RWPE2 (cell line): ENCODE results near the gene ASB2.

Source experiments
- ATAC-seq: fragments of 200-7000 bp; cut with Tn5 transposase; 3 replicates; pipeline ENCODE4 v1.9.1; 2021; ENCODE audit warnings: low read depth
- DNase-seq: peaks from one replicate; pipeline ENCODE4 v3.0.0-alpha.2; 2020; ENCODE audit warnings: low spot score
- H3K27ac ChIP-seq: fragments of 450-650 bp; 2 replicates; pipeline ENCODE4 v1.5.1; 2017; ENCODE audit warnings: mild to moderate bottlenecking; ENCODE audit not compliant: poor library complexity, severe bottlenecking
- H3K27me3 ChIP-seq: fragments of 250-450 bp; sonication (Bioruptor Pico); 2 replicates; pipeline ENCODE4 v1.5.1; 2021; ENCODE audit warnings: mild to moderate bottlenecking, moderate library complexity; ENCODE audit not compliant: insufficient read depth, poor library complexity, severe bottlenecking
- H3K36me3 ChIP-seq: fragments of 250-450 bp; sonication (Bioruptor Pico); 2 replicates; pipeline ENCODE4 v1.5.1; 2020; ENCODE audit warnings: low read depth, mild to moderate bottlenecking, moderate library complexity
- H3K4me1 ChIP-seq: fragments of 250-450 bp; sonication (Bioruptor Pico); 2 replicates; pipeline ENCODE4 v1.5.1; 2021; ENCODE audit warnings: mild to moderate bottlenecking, moderate library complexity; ENCODE audit not compliant: insufficient read depth, poor library complexity, severe bottlenecking
- H3K4me3 ChIP-seq: fragments of 250-450 bp; sonication (Bioruptor Pico); 2 replicates; pipeline ENCODE4 v1.5.1; 2021; ENCODE audit warnings: mild to moderate bottlenecking, moderate library complexity; ENCODE audit not compliant: severe bottlenecking
- H3K9me3 ChIP-seq: fragments of 250-450 bp; sonication (Bioruptor Pico); 2 replicates; pipeline ENCODE4 v1.5.1; 2021; ENCODE audit warnings: mild to moderate bottlenecking, moderate library complexity; ENCODE audit not compliant: severe bottlenecking
- TF ChIP-seq, protein P1 (sequence below): fragments of 450-650 bp; IDR thresholded peaks from one replicate; pipeline ENCODE4 v1.5.1; 2017; ENCODE audit warnings: mild to moderate bottlenecking, moderate library complexity; ENCODE audit not compliant: poor library complexity, severe bottlenecking

The ASB2 gene

GRCh38 chr14:94016446-94016976 is 40.1 kb upstream of the ASB2 start:
- no peak overlapping the region for H3K4me3 ChIP-seq
- H3K27ac ChIP-seq = no peak overlapping the region
- no peaks in the 10 kb centered on the region for H3K27me3 ChIP-seq
- TF ChIP-seq, protein P1, sequence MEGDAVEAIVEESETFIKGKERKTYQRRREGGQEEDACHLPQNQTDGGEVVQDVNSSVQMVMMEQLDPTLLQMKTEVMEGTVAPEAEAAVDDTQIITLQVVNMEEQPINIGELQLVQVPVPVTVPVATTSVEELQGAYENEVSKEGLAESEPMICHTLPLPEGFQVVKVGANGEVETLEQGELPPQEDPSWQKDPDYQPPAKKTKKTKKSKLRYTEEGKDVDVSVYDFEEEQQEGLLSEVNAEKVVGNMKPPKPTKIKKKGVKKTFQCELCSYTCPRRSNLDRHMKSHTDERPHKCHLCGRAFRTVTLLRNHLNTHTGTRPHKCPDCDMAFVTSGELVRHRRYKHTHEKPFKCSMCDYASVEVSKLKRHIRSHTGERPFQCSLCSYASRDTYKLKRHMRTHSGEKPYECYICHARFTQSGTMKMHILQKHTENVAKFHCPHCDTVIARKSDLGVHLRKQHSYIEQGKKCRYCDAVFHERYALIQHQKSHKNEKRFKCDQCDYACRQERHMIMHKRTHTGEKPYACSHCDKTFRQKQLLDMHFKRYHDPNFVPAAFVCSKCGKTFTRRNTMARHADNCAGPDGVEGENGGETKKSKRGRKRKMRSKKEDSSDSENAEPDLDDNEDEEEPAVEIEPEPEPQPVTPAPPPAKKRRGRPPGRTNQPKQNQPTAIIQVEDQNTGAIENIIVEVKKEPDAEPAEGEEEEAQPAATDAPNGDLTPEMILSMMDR = no peak
- no peaks in the 10 kb centered on the region for H3K9me3 ChIP-seq
- no peaks in the 10 kb centered on the region for H3K36me3 ChIP-seq
- peaks cover 3% of the 10 kb centered on the region for H3K4me1 ChIP-seq
- DNase-seq (no peak), ATAC-seq (no peak)

- TF ChIP-seq, protein P1 = no peak
- Histone ChIP-seq H3K27ac (no peak overlapping the region), H3K36me3 (no peaks in the 10 kb centered on the region), H3K27me3 (no peaks in the 10 kb centered on the region), H3K9me3 (no peaks in the 10 kb centered on the region), H3K4me3 (no peak overlapping the region), H3K4me1 (peaks cover 4% of the 10 kb centered on the region)
- DNase-seq = no peak
- no peak for ATAC-seq
Observed at GRCh38 chr14:94015223-94015622, 38.9 kb upstream of the ASB2 start.

DNA sequence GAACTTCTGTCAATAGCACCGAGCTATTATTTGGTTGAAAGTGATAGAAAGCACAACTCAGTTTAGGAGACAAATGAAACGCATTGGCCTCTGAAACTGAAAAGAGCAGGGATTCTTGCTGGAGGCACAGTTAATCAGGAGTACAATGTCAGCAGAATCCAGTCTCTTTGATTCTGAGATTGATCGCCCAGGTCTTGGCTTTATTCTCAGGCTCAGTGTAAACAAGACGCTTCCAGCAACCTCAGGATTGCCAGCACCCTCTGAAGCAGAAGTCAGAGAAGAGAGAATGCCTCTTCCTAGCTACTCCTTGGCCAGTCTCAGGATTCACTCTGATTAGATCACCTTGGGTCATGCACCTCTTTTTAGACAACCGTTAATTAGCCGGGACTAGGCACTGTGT is 38.0 kb upstream of the ASB2 start:
- Histone ChIP-seq H3K4me1 (peaks cover 11% of the 10 kb centered on the region), H3K27me3 (no peaks in the 10 kb centered on the region), H3K27ac (no peak overlapping the region), H3K4me3 (no peak overlapping the region), H3K9me3 (no peaks in the 10 kb centered on the region), H3K36me3 (no peaks in the 10 kb centered on the region)
- ATAC-seq (no peak), DNase-seq (no peak)
- TF ChIP-seq, protein P1 = no peak

- ATAC-seq = no peak
- no peak overlapping the region for H3K4me3 ChIP-seq
- no peak overlapping the region for H3K27ac ChIP-seq
- no peaks in the 10 kb centered on the region for H3K36me3 ChIP-seq
- DNase-seq = no peak
- H3K9me3 ChIP-seq = no peaks in the 10 kb centered on the region
- H3K4me1 ChIP-seq = peaks cover 11% of the 10 kb centered on the region
- no peaks in the 10 kb centered on the region for H3K27me3 ChIP-seq
- TF ChIP-seq, protein P1 = no peak
Observed at GRCh38 chr14:94011795-94012194, 35.4 kb upstream of the ASB2 start.

DNA sequence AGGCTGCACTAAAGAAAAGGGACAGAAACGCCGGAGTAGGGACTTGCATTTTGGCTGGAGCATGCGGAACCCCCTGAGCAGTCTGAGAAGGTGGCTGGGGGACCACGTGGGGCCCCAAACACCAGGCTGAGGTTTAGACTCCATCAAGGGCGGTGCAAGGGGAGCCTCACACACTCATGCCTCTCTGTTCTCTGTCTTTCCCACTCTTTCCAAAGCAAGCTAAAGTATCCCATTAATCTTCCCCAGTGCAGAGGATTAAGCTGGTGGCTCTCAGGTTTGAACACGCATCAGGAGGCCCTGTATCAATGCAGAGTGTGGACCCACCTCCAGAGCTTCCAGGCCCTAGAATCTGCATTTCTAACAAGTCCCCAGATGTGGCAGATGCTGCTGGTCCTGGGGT is 34.3 kb upstream of the ASB2 start:
- Histone ChIP-seq H3K27ac (no peak overlapping the region), H3K4me1 (peaks cover 11% of the 10 kb centered on the region), H3K36me3 (no peaks in the 10 kb centered on the region), H3K27me3 (no peaks in the 10 kb centered on the region), H3K9me3 (no peaks in the 10 kb centered on the region), H3K4me3 (no peak overlapping the region)
- DNase-seq (no peak), ATAC-seq (no peak)
- TF ChIP-seq, protein P1 = no peak
